Activated CD4-positive, CD25-positive, alpha-beta regulatory T cell treated with anti-CD3 and anti-CD28 coated beads, Interleukin-2, amount 50 U/mL, for 24 hours (primary cell): Measurements from ENCODE around the gene MAP3K10.

Experiments
- ATAC-seq, 2 donors: fragments of 150-1000 bp; cut with Tn5 transposase; one replicate each; pipeline ENCODE4 v1.10.0; 2021; ENCODE audit warnings: mild to moderate bottlenecking in 1 of 2, moderate library complexity in 1 of 2

MAP3K10 gene

GRCh38 chr19:40234429-40235237 lies 43.4 kb downstream of the MAP3K10 start:
- ATAC-seq: no peak

GRCh38 chr19:40235238-40236025 lies 44.2 kb downstream of the MAP3K10 start:
- no peak for ATAC-seq

GRCh38 chr19:40236026-40236355 lies 44.8 kb downstream of the MAP3K10 start:
- ATAC-seq: no peak

- ATAC-seq: no peak
Observed at GRCh38 chr19:40236366-40236765, 45.1 kb downstream of the MAP3K10 start.

- no peak for ATAC-seq
Observed at GRCh38 chr19:40237791-40238190, 46.6 kb downstream of the MAP3K10 start.

GRCh38 chr19:40238775-40239174 lies 47.5 kb downstream of the MAP3K10 start:
- ATAC-seq: no peak

- no peak for ATAC-seq
Observed at GRCh38 chr19:40239415-40240226, 48.4 kb downstream of the MAP3K10 start.

GRCh38 chr19:40240332-40240731 lies 49.1 kb downstream of the MAP3K10 start:
- no peak for ATAC-seq

GRCh38 chr19:40241125-40241808 lies 50.0 kb downstream of the MAP3K10 start:
- no peak for ATAC-seq

GRCh38 chr19:40241809-40242384 lies 50.7 kb downstream of the MAP3K10 start:
- ATAC-seq: no peak

- ATAC-seq: no peak
Observed at GRCh38 chr19:40242480-40242879, 51.3 kb downstream of the MAP3K10 start.

GRCh38 chr19:40243181-40243580 lies 52.0 kb downstream of the MAP3K10 start:
- no peak for ATAC-seq

- ATAC-seq: no peak
Observed at GRCh38 chr19:40244579-40245317, 53.5 kb downstream of the MAP3K10 start.

- no peak for ATAC-seq
Observed at GRCh38 chr19:40245506-40246128, 54.4 kb downstream of the MAP3K10 start.

- no peak for ATAC-seq
Observed at GRCh38 chr19:40246292-40247073, 55.3 kb downstream of the MAP3K10 start.

- ATAC-seq: no peak
Observed at GRCh38 chr19:40247178-40247577, 56.0 kb downstream of the MAP3K10 start.

- ATAC-seq: no peak
Observed at GRCh38 chr19:40247735-40248262, 56.6 kb downstream of the MAP3K10 start.

- no peak for ATAC-seq
Observed at GRCh38 chr19:40249201-40249600, 58.0 kb downstream of the MAP3K10 start.

GRCh38 chr19:40249781-40250180 lies 58.6 kb downstream of the MAP3K10 start:
- ATAC-seq: no peak

- no peak for ATAC-seq
Observed at GRCh38 chr19:40251244-40251643, 60.0 kb downstream of the MAP3K10 start.
